Measurements from ENCODE around the gene PTH2R. TPM values are rescaled to one million over a fixed set of nuclear protein-coding genes. Genes with fewer than 3 reads are reported as not detected.
"Not testable (repeated sequence)": the region's sequence is repeated elsewhere in the genome, so short reads cannot be mapped to it uniquely, and the experiment has no call there.

Gene PTH2R
- total RNA-seq, 1 donor from 2014 or later: not detected

- DNase-seq (ENCODE audit: missing footprints) (no peak), ATAC-seq (no peak)
- intact Hi-C loops (cut with DNase I): no loop called here
These were observed 22.0 kb upstream of the PTH2R start for GRCh38 chr2:208384637-208385036.

GRCh38 chr2:208386541-208386940 lies 20.1 kb upstream of the PTH2R start:
- intact Hi-C loops (cut with DNase I): no loop called here
- ATAC-seq (no peak), DNase-seq (ENCODE audit: missing footprints) (no peak)

DNA sequence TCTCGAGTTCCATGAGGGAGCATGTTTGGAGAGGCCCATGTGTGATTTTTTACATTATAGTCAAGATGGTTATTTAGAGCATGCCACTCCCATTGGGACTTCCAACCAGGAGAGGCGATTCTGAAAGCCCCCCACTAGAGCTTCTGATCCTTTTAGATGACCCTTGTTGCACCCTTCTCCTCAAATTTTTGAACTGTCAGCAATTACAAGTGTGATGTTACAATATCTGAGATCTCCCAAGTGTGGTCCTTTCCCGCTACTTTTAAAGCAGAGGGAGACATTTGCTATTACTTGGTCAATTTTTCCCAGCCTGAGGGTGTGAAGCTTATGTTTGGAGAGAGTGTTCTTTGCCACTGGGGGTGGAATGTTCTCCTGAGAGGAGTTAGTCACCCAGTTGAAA lies 16.7 kb upstream of the PTH2R start:
- no peak for ATAC-seq
- intact Hi-C loops (cut with DNase I): no loop called here
- no peak for DNase-seq (ENCODE audit: missing footprints)

DNA sequence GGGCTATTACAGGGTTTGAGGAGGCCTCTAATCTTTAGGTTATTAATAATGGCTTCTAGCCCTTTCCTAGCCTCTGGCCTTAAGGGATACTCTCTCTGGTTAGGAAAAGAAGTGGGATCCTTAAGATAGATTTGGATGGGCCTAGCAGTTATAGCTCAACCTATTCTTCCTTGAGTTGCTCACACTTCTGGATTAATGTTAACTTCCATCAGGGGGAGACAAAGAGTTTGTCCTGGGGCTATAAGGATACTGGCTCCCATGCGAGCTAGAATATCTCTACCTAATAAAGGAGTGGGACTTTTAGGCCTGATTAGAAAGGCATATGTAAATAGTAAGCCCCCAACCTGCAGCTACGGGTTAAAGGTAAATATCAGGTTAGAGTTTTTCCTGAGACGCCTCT lies 14.3 kb upstream of the PTH2R start:
- intact Hi-C loops (cut with DNase I): no loop called here
- ATAC-seq: no peak

DNA sequence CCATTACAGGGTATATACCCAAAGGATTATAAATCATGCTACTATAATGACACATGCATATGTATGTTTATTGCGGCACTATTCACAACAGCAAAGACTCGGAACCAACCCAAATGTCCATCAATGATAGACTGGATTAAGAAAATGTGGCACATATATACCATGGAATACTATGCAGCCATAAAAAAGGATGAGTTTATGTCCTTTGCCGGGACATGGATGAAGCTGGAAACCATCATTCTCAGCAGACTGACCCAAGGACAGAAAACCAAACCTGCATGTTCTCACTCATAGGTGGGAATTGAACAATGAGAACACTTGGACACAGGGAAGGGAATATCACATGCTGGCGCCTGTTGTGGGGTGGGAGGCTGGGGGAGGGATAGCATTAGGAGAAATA lies 9.8 kb upstream of the PTH2R start:
- intact Hi-C loops (cut with DNase I); ATAC-seq; DNase-seq (ENCODE audit: missing footprints): not testable (repeated sequence)

More for the DNA sequence above, 14.3 kb upstream of the PTH2R start:
- DNase-seq (ENCODE audit: missing footprints): no peak

DNA sequence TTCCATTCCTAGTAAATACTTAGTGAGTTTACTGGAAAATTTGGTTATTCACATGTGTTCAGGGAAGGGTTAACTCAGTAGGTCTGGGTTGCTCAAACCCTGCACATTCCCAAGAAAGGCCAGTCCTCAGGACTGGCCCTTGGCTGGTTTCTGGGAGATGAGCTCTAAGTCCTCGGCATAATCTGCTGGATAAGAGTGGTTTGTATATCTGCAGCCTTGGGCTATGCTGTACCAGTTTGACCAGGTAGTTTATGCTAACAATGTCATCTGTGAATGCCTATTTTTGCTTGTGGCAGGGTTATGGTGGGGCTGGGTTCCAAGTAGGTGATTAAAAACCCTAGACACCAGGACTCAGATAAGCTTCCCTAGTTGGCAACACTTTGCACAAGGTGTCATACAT lies 7.4 kb upstream of the PTH2R start:
- intact Hi-C loops (cut with DNase I): no loop called here
- DNase-seq (ENCODE audit: missing footprints): no peak
- ATAC-seq: no peak

DNA sequence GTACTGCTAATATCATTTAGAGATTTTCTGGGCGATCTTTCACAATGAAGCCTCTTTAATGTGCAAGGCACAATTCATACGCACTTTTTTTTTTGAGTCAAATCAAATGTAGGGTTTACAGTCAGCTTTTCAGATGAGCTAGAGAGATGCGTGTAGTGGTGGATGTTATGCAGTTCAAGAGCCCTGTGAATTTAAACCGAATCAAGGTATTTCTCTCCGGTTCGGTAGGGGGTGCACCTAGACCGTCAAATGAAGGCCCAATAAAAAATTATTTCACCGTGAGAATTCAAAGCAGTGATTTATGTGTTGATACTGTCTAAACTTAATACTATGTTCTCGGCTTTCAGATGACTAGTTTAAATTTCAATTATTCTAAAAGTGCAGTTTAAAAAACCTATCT lies 1.1 kb downstream of the PTH2R start:
- no peak for DNase-seq (ENCODE audit: missing footprints)
- ATAC-seq: no peak
- intact Hi-C loops (cut with DNase I): no loop called here

GRCh38 chr2:208413931-208414330 lies 7.3 kb downstream of the PTH2R start:
- intact Hi-C loops (cut with DNase I): no loop called here
- ATAC-seq (no peak), DNase-seq (ENCODE audit: missing footprints) (no peak)

DNA sequence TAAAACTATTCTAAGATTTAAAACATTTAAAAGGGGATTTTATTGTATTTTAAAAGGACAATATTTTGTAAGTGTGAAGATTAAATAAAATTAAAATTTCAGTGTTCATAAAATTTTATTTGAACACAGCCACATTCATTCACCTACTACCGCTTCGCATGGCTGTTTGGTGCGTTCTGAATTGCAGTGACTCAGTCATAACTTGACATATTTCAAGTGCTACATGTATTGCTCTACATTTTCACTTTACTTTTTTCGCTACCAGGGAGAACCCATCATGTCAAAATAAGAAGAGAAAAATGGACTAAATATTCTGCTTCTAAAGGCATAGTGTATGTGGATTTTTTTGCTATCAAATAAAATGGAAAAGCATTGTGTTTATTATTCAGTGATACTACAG lies 8.7 kb downstream of the PTH2R start:
- DNase-seq (ENCODE audit: missing footprints) (no peak), ATAC-seq (no peak)
- intact Hi-C loops (cut with DNase I): no loop called here

- ATAC-seq: no peak
- no peak for DNase-seq (ENCODE audit: missing footprints)
- intact Hi-C loops (cut with DNase I): no loop called here
These were observed 9.3 kb downstream of the PTH2R start for GRCh38 chr2:208415897-208416296.

GRCh38 chr2:208426412-208427045 lies 19.9 kb downstream of the PTH2R start:
- intact Hi-C loops (cut with DNase I): no loop called here
- ATAC-seq (no peak), DNase-seq (ENCODE audit: missing footprints) (no peak)

DNA sequence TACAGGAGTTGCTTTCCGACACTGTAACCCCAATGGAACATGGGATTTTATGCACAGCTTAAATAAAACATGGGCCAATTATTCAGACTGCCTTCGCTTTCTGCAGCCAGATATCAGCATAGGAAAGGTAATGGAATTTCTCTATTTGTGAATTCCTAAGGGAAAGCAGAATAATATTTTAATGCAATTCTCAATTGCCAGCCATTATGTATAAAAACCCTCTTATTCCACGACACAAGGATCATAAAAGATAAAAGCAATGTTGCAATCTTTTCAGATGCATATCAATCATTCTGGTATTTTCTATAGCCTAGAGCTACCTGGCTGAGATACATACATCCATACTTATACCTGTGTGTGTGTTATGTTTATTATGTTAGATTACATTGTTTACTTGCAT lies 31.2 kb downstream of the PTH2R start:
- DNase-seq (ENCODE audit: missing footprints): no peak
- intact Hi-C loops (cut with DNase I): no loop called here
- no peak for ATAC-seq

- DNase-seq (ENCODE audit: missing footprints): no peak
- intact Hi-C loops (cut with DNase I): no loop called here
- ATAC-seq: no peak
These were observed 34.1 kb downstream of the PTH2R start for GRCh38 chr2:208440716-208441115.

- DNase-seq (ENCODE audit: missing footprints) (no peak), ATAC-seq (no peak)
- intact Hi-C loops (cut with DNase I): no loop called here
These were observed 35.4 kb downstream of the PTH2R start for GRCh38 chr2:208441951-208442350.

GRCh38 chr2:208447447-208447846 lies 40.9 kb downstream of the PTH2R start:
- ATAC-seq; intact Hi-C loops (cut with DNase I): not testable (repeated sequence)

GRCh38 chr2:208451061-208451460 lies 44.5 kb downstream of the PTH2R start:
- ATAC-seq (no peak), DNase-seq (ENCODE audit: missing footprints) (no peak)
- intact Hi-C loops (cut with DNase I): no loop called here

More at GRCh38 chr2:208447447-208447846, 40.9 kb downstream of the PTH2R start:
- DNase-seq (ENCODE audit: missing footprints): not testable (repeated sequence)

DNA sequence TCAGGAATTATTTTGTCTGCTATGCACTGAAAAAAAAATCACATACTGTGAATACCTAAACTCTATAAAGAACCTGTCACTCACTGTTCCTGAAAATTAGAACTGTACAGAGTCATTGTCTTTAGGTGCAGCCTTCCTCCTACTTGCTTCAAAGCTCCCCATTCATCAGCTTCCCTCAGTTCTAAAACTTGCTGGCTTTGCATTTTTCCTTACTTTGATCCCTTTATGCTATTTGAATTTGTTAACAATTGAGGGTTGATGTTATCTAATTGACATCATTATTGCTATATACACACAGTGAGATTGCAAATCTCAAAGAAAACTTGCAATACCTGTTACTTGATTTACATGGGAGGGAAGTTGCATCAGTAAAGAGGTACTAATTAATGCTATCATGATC lies 48.3 kb downstream of the PTH2R start:
- DNase-seq (ENCODE audit: missing footprints) (no peak), ATAC-seq (no peak)
- intact Hi-C loops (cut with DNase I): no loop called here

- DNase-seq (ENCODE audit: missing footprints) (no peak), ATAC-seq (no peak)
- intact Hi-C loops (cut with DNase I): no loop called here
These were observed 57.1 kb downstream of the PTH2R start for GRCh38 chr2:208463721-208464120.

DNA sequence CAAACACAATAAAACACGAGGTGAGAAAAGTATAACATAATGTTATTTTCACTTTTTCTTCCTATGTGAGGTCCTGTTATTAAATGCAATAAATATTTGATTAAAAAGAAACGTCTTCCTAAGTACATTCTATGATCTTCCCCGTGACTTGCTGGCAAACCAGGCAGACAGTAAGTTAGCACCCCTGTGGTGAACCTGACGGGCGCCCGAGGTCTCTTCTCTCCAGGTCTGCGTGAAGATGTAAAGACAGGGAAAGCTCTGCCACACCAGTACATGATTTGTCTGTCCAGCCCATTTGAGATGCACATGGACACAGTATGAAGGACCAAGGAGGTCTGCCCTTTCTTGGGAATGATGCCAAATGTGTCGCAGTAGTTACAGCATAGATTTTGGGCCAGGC lies 57.6 kb downstream of the PTH2R start:
- no peak for DNase-seq (ENCODE audit: missing footprints)
- no peak for ATAC-seq

DNA sequence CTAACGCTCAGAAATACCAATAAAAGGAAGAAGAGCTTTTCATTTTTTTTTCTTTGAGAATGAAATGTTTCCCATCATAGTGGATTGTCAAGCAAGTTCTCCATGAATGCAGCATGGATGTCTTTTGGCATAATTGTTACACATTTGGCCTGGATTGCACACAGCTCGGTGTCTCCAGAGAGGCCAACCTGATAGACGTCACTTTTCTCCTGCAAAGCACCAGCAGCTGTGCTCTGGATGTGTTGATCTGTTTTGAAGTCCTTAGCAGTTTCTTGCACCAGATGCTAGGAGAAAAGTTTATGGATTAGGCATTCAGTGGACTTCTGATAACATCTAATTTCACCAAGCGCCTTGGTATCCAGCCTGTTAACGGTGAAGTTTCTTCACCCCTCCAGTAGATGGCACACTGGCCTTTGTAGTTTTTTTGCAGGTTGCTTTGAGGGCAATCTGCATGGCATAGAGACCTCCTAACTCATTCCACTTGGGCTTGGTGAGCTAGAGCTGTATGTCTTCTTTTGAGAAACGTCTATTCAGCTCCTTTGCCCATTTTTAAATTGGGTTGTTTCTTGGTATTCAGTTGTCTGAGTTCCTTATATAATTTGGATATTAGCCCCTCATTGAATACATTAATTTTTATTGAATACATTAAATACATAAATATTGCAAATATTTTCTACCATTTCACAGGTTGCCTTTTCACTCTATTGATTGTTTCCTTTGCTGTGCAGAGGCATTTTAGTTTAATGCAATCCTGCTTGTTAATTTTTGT lies 59.7 kb downstream of the PTH2R start:
- ATAC-seq (no peak), DNase-seq (ENCODE audit: missing footprints) (no peak)
- intact Hi-C loops (cut with DNase I): no loop called here

More for the DNA sequence above, 57.6 kb downstream of the PTH2R start:
- intact Hi-C loops (cut with DNase I): no loop called here

- DNase-seq (ENCODE audit: missing footprints) (no peak), ATAC-seq (no peak)
- intact Hi-C loops (cut with DNase I): no loop called here
These were observed 60.3 kb downstream of the PTH2R start for GRCh38 chr2:208466920-208467298.

Measured in Right ventricle myocardium inferior (tissue), 1 donor.